Neural progenitor cell (in vitro differentiated cells): ENCODE data around the gene PLA2G4D. TPM values are rescaled to one million over a fixed set of nuclear protein-coding genes. Genes with fewer than 3 reads are reported as not detected.

ENCODE experiments used
- DNase-seq: peaks from one replicate; pipeline ENCODE4 v3.0.0-alpha.2; 2016; ENCODE audit warnings: low spot score
- H2AFZ ChIP-seq: fragments of 200-600 bp; sonication (generic); replicated peaks from 2 replicates; pipeline ENCODE4 v1.6.1; 2016; ENCODE audit warnings: antibody characterized with exemption
- H3F3A ChIP-seq: fragments of 200-600 bp; sonication (generic); 2 replicates; pipeline ENCODE4 v1.6.1; 2016; ENCODE audit warnings: antibody characterized with exemption, low read depth
- H3K27ac ChIP-seq: fragments of 200-600 bp; sonication (generic); 2 replicates; pipeline ENCODE4 v1.5.1; 2016; ENCODE audit warnings: mild to moderate bottlenecking
- H3K27me3 ChIP-seq: fragments of 200-600 bp; sonication (generic); 2 replicates; pipeline ENCODE4 v1.6.1; 2016; ENCODE audit warnings: mild to moderate bottlenecking, moderate library complexity
- H3K36me3 ChIP-seq: fragments of 200-600 bp; sonication (generic); 2 replicates; pipeline ENCODE4 v1.5.1; 2016
- H3K4me1 ChIP-seq: fragments of 200-600 bp; sonication (generic); 2 replicates; pipeline ENCODE4 v1.6.1; 2016; ENCODE audit warnings: mixed run types
- H3K4me2 ChIP-seq: fragments of 200-600 bp; sonication (generic); 2 replicates; pipeline ENCODE4 v1.6.1; 2016
- H3K4me3 ChIP-seq: fragments of 200-600 bp; sonication (generic); 2 replicates; pipeline ENCODE4 v1.5.1; 2016
- H3K79me2 ChIP-seq: fragments of 200-600 bp; sonication (generic); 2 replicates; pipeline ENCODE4 v1.6.1; 2016; ENCODE audit warnings: low read depth
- H3K9ac ChIP-seq: fragments of 200-600 bp; sonication (generic); 2 replicates; pipeline ENCODE4 v1.6.1; 2016
- H3K9me3 ChIP-seq: fragments of 200-600 bp; sonication (generic); 2 replicates; pipeline ENCODE4 v1.5.1; 2016; ENCODE audit warnings: low read depth
- H4K20me1 ChIP-seq: fragments of 200-600 bp; sonication (generic); 2 replicates; pipeline ENCODE4 v1.6.1; 2016; ENCODE audit warnings: low read depth
- H3K27ac Mint-ChIP-seq: 3 replicates; pipeline ENCODE4 v1.8.0; 2021; ENCODE audit warnings: mixed read lengths
- H3K27me3 Mint-ChIP-seq: 2 replicates; pipeline ENCODE4 v1.8.0; 2022; ENCODE audit warnings: low read depth, mild to moderate bottlenecking, inconsistent platforms, moderate library complexity, mixed read lengths; ENCODE audit not compliant: insufficient read depth
- H3K36me3 Mint-ChIP-seq: 3 replicates; pipeline ENCODE4 v1.8.0; 2021; ENCODE audit warnings: mixed read lengths
- H3K4me1 Mint-ChIP-seq: 3 replicates; pipeline ENCODE4 v1.8.0; 2021; ENCODE audit warnings: mixed read lengths
- H3K4me3 Mint-ChIP-seq: 3 replicates; pipeline ENCODE4 v1.8.0; 2021; ENCODE audit warnings: mild to moderate bottlenecking, moderate library complexity, mixed read lengths
- H3K9me3 Mint-ChIP-seq: 3 replicates; pipeline ENCODE4 v1.8.0; 2020; ENCODE audit warnings: mixed read lengths
- CTCF ChIP-seq: fragments of 200-600 bp; sonication (generic); IDR thresholded peaks from 2 replicates; pipeline ENCODE4 v1.5.1; 2017; ENCODE audit warnings: antibody characterized with exemption, mild to moderate bottlenecking
- EZH2 ChIP-seq: fragments of 200-600 bp; sonication (generic); IDR thresholded peaks from 2 replicates; pipeline ENCODE4 v1.6.1; 2017; ENCODE audit warnings: antibody characterized with exemption, mild to moderate bottlenecking, moderate library complexity
- EZH2phosphoT487 ChIP-seq: fragments of 200-600 bp; sonication (generic); IDR thresholded peaks from 2 replicates; pipeline ENCODE4 v1.6.1; 2017; ENCODE audit warnings: antibody characterized with exemption
- total RNA-seq: library from RNA; depleted of rRNA; stranded (reverse); fragments of >200 nt; gene quantifications from 2 replicates; pipeline ENCODE4 v1.2.3, GENCODE V29; 2015; ENCODE audit warnings: low replicate concordance

The PLA2G4D gene
- total RNA-seq, 1 donor from 2014 or later, result not detected

- no peak overlapping the region for H3K4me2 ChIP-seq
- Mint-ChIP-seq H3K27me3 (peaks cover 13% of the 10 kb centered on the region), H3K36me3 (peaks cover 4% of the 10 kb centered on the region), H3K27ac (no peak overlapping the region), H3K9me3 (peaks cover 22% of the 10 kb centered on the region), H3K4me1 (no peaks in the 10 kb centered on the region), H3K4me3 (no peak overlapping the region)
- H3F3A ChIP-seq, result no peaks in the 10 kb centered on the region
- no peaks in the 10 kb centered on the region for H3K79me2 ChIP-seq
- TF ChIP-seq EZH2, result no peak
- no peak for TF ChIP-seq CTCF
- no peak for TF ChIP-seq EZH2phosphoT487
- no peak overlapping the region for H2AFZ ChIP-seq
- no peaks in the 10 kb centered on the region for H3K4me1 ChIP-seq
- no peaks in the 10 kb centered on the region for H3K27me3 ChIP-seq
- H3K9me3 ChIP-seq, result no peaks in the 10 kb centered on the region
- H3K36me3 ChIP-seq, result no peaks in the 10 kb centered on the region
- no peaks in the 10 kb centered on the region for H4K20me1 ChIP-seq
- DNase-seq, result no peak
- no peak overlapping the region for H3K27ac ChIP-seq
- no peak overlapping the region for H3K4me3 ChIP-seq
- no peak overlapping the region for H3K9ac ChIP-seq
Measured at GRCh38 chr15:42018306-42019224, 75.8 kb downstream of the PLA2G4D start.

Other genes with a start within 250 kb of the PLA2G4D start
- gene SPTBN5, start 200.5 kb downstream of the PLA2G4D start, total RNA-seq, result 0.15 TPM in 1 of 2 replicates, not detected in the other
- 6.9 and 11.9 TPM in 2 replicates for gene EHD4, start 122.0 kb downstream of the PLA2G4D start, total RNA-seq
- not detected in 2 replicates for gene PLA2G4E, start 73.5 kb downstream of the PLA2G4D start, total RNA-seq
- not detected in 2 replicates for gene PLA2G4F, start 62.1 kb upstream of the PLA2G4D start, total RNA-seq
- gene VPS39, start 113.7 kb upstream of the PLA2G4D start, total RNA-seq, result 55.3 and 66.9 TPM in 2 replicates
- 11.6 and 22.7 TPM in 2 replicates for gene GANC, start 178.6 kb upstream of the PLA2G4D start, total RNA-seq
- gene TMEM87A, start 178.9 kb upstream of the PLA2G4D start, total RNA-seq, result 43.3 and 47.0 TPM in 2 replicates